ENCODE results near the gene KIF18B.

- TF ChIP-seq L3MBTL2 (conservative IDR thresholded peaks at IDR 0.05) (no peak), ARNT (IDR thresholded peaks at IDR 0.05) (no peak), ZNF384 (IDR thresholded peaks at IDR 0.05) (no peak), BHLHE40 (IDR thresholded peaks at IDR 0.05; ENCODE audit: borderline replicate concordance) (no peak), LEF1 (IDR thresholded peaks at IDR 0.05; ENCODE audit: borderline replicate concordance) (no peak), FOXK2 (IDR thresholded peaks at IDR 0.05) (no peak), SUZ12 (IDR thresholded peaks at IDR 0.05) (no peak), CTBP1 (IDR thresholded peaks at IDR 0.05; ENCODE audit: borderline replicate concordance) (no peak), HDGF (IDR thresholded peaks at IDR 0.05; ENCODE audit: borderline replicate concordance) (no peak)
These were observed 29.5 kb upstream of the KIF18B start for GRCh38 chr17:44977065-44977464.
